RWPE2 (cell line): ENCODE data around the gene IQCH.

Experiments used
- ATAC-seq: fragments of 200-7000 bp; cut with Tn5 transposase; 3 replicates; pipeline ENCODE4 v1.9.1; 2021; ENCODE audit warnings: low read depth
- DNase-seq: peaks from one replicate; pipeline ENCODE4 v3.0.0-alpha.2; 2020; ENCODE audit warnings: low spot score
- H3K27ac ChIP-seq: fragments of 450-650 bp; 2 replicates; pipeline ENCODE4 v1.5.1; 2017; ENCODE audit warnings: mild to moderate bottlenecking; ENCODE audit not compliant: poor library complexity, severe bottlenecking
- H3K27me3 ChIP-seq: fragments of 250-450 bp; sonication (Bioruptor Pico); 2 replicates; pipeline ENCODE4 v1.5.1; 2021; ENCODE audit warnings: mild to moderate bottlenecking, moderate library complexity; ENCODE audit not compliant: insufficient read depth, poor library complexity, severe bottlenecking
- H3K36me3 ChIP-seq: fragments of 250-450 bp; sonication (Bioruptor Pico); 2 replicates; pipeline ENCODE4 v1.5.1; 2020; ENCODE audit warnings: low read depth, mild to moderate bottlenecking, moderate library complexity
- H3K4me1 ChIP-seq: fragments of 250-450 bp; sonication (Bioruptor Pico); 2 replicates; pipeline ENCODE4 v1.5.1; 2021; ENCODE audit warnings: mild to moderate bottlenecking, moderate library complexity; ENCODE audit not compliant: insufficient read depth, poor library complexity, severe bottlenecking
- H3K4me3 ChIP-seq: fragments of 250-450 bp; sonication (Bioruptor Pico); 2 replicates; pipeline ENCODE4 v1.5.1; 2021; ENCODE audit warnings: mild to moderate bottlenecking, moderate library complexity; ENCODE audit not compliant: severe bottlenecking
- H3K9me3 ChIP-seq: fragments of 250-450 bp; sonication (Bioruptor Pico); 2 replicates; pipeline ENCODE4 v1.5.1; 2021; ENCODE audit warnings: mild to moderate bottlenecking, moderate library complexity; ENCODE audit not compliant: severe bottlenecking
- CTCF ChIP-seq: fragments of 450-650 bp; IDR thresholded peaks from one replicate; pipeline ENCODE4 v1.5.1; 2017; ENCODE audit warnings: mild to moderate bottlenecking, moderate library complexity; ENCODE audit not compliant: poor library complexity, severe bottlenecking

IQCH gene

GRCh38 chr15:67304778-67305177 lies 50.2 kb downstream of the IQCH start:
- H3K9me3 ChIP-seq = no peaks in the 10 kb centered on the region
- H3K4me1 ChIP-seq = peaks cover 3% of the 10 kb centered on the region
- H3K27me3 ChIP-seq = no peaks in the 10 kb centered on the region
- H3K27ac ChIP-seq = no peak overlapping the region
- DNase-seq (no peak), ATAC-seq (no peak)
- H3K4me3 ChIP-seq = no peak overlapping the region
- TF ChIP-seq CTCF = no peak
- no peaks in the 10 kb centered on the region for H3K36me3 ChIP-seq

GRCh38 chr15:67305506-67305905 lies 50.9 kb downstream of the IQCH start:
- no peaks in the 10 kb centered on the region for H3K9me3 ChIP-seq
- no peaks in the 10 kb centered on the region for H3K36me3 ChIP-seq
- no peak for TF ChIP-seq CTCF
- ATAC-seq = no peak
- no peak overlapping the region for H3K4me3 ChIP-seq
- DNase-seq = no peak
- H3K27me3 ChIP-seq = no peaks in the 10 kb centered on the region
- H3K4me1 ChIP-seq = peaks cover 3% of the 10 kb centered on the region
- H3K27ac ChIP-seq = no peak overlapping the region

- H3K4me3 ChIP-seq = no peak overlapping the region
- no peak overlapping the region for H3K27ac ChIP-seq
- TF ChIP-seq CTCF = no peak
- DNase-seq (no peak), ATAC-seq (no peak)
- H3K4me1 ChIP-seq = peaks cover 3% of the 10 kb centered on the region
- no peaks in the 10 kb centered on the region for H3K36me3 ChIP-seq
- H3K9me3 ChIP-seq = no peaks in the 10 kb centered on the region
- H3K27me3 ChIP-seq = no peaks in the 10 kb centered on the region
These were observed 52.6 kb downstream of the IQCH start for GRCh38 chr15:67307156-67307555.

GRCh38 chr15:67307889-67308597 lies 53.5 kb downstream of the IQCH start:
- no peak for TF ChIP-seq CTCF
- no peaks in the 10 kb centered on the region for H3K9me3 ChIP-seq
- no peaks in the 10 kb centered on the region for H3K27me3 ChIP-seq
- no peak overlapping the region for H3K4me3 ChIP-seq
- no peak overlapping the region for H3K27ac ChIP-seq
- DNase-seq = no peak
- no peaks in the 10 kb centered on the region for H3K36me3 ChIP-seq
- ATAC-seq = no peak
- peaks cover 3% of the 10 kb centered on the region for H3K4me1 ChIP-seq

GRCh38 chr15:67311731-67312130 lies 57.1 kb downstream of the IQCH start:
- no peak for DNase-seq
- H3K9me3 ChIP-seq = no peaks in the 10 kb centered on the region
- H3K4me1 ChIP-seq = no peaks in the 10 kb centered on the region
- no peak for TF ChIP-seq CTCF
- H3K4me3 ChIP-seq = no peak overlapping the region
- no peak for ATAC-seq
- H3K27me3 ChIP-seq = no peaks in the 10 kb centered on the region
- no peak overlapping the region for H3K27ac ChIP-seq
- H3K36me3 ChIP-seq = no peaks in the 10 kb centered on the region
